ENCODE measurements around the gene HS2ST1.

DNA sequence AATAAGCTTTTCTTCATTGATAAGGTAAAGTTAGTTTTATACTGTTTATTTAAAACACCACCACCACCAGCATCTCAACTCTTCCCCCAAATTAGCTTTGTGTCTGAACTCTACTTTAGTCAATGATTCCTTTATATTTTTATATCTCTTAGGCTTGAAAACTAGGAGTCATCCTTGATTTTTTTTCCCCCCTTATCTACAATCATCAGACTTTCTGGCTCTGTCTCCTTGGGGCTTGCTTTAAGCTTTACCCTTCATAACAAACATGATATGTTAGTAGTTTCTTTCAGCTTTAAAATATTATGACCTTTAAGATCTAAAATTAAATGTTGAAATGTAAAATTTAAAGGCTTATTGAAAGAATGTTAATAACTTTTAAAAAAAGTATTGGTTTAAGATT is 28.3 kb downstream of the HS2ST1 start:
- TF ChIP-seq, protein P1, sequence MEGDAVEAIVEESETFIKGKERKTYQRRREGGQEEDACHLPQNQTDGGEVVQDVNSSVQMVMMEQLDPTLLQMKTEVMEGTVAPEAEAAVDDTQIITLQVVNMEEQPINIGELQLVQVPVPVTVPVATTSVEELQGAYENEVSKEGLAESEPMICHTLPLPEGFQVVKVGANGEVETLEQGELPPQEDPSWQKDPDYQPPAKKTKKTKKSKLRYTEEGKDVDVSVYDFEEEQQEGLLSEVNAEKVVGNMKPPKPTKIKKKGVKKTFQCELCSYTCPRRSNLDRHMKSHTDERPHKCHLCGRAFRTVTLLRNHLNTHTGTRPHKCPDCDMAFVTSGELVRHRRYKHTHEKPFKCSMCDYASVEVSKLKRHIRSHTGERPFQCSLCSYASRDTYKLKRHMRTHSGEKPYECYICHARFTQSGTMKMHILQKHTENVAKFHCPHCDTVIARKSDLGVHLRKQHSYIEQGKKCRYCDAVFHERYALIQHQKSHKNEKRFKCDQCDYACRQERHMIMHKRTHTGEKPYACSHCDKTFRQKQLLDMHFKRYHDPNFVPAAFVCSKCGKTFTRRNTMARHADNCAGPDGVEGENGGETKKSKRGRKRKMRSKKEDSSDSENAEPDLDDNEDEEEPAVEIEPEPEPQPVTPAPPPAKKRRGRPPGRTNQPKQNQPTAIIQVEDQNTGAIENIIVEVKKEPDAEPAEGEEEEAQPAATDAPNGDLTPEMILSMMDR (IDR thresholded peaks at IDR 0.05), result no peak
- no peak for TF ChIP-seq POLR2A (IDR thresholded peaks at IDR 0.05)
- TF ChIP-seq EP300 (IDR thresholded peaks at IDR 0.05), result no peak

Data from ovary (tissue), 3 donors.